HG03175 (cell line): ENCODE measurements around the gene GYS1.
"Not testable (repeated sequence)": the region's sequence is repeated elsewhere in the genome, so short reads cannot be mapped to it uniquely, and the experiment has no call there.

ENCODE experiments used
- ATAC-seq: cut with Tn5 transposase; IDR thresholded peaks from one replicate; pipeline ENCODE4 v1.9.1; 2021; ENCODE audit warnings: mild to moderate bottlenecking, moderate library complexity; ENCODE audit not compliant: unreplicated experiment

GYS1 gene

GRCh38 chr19:49018388-49019241 is 25.5 kb upstream of the GYS1 start:
- not testable (repeated sequence) for ATAC-seq

DNA sequence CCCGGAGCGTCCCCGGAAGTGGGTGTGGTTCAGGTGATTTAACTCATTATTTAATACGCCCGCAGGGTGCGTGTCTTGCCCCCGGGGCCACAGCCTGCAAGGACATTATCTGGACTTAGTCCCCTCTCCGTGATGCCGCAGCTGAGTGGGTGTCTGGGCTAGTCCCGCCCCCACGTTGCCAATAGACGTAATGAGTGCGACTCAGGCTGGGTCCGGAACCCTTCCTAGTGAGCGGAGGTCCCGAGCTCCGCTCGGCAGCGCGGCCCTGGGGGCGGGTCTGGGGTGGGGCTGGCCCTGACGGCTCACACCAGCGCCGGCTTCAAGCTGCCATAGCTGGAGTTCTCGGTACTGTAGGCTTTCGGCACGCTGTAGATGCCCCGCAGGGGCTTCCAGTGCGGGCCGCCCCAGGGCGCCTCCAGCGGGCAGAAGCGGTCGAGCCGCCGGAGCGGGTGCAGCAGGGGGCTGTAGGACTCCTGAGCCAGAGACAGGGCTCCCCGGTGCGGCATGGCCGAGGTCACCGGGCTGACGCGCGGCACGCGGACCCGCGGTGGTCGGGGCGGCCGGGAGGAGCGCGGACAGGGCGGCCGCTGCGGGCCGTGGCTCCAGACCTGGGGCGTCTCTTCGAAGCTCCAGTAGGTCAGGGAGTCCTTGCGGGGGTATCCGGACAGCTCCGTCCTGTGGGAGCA is 24.7 kb upstream of the GYS1 start:
- no peak for ATAC-seq

- ATAC-seq, result no peak
Observed at GRCh38 chr19:49017041-49017665, 24.0 kb upstream of the GYS1 start, which contains the start of gene LHB. TSS of gene LHB (minus strand) at chr19:49017091. CDS start at chr19:49017081, 10 bp downstream.

- ATAC-seq, result no peak
Observed at GRCh38 chr19:49016067-49016839, 23.1 kb upstream of the GYS1 start.

DNA sequence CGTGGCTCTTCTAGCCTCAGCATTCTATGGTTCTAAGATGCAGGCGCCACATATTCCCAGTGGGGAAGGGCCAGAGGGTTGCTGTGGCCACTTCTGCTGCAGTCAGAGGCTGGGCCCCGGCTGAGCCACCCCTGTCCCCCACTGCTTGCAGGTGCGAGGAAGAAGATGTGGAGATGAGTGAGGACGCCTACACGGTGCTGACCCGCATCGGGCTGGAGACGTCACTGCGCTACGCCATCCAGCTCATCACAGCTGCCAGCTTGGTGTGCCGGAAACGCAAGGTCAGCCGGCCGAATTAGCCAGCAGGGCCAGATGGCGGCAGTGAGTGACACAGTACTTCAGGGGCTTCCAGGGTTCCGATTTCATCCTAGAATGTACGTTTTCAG is 21.8 kb upstream of the GYS1 start:
- ATAC-seq, result no peak

DNA sequence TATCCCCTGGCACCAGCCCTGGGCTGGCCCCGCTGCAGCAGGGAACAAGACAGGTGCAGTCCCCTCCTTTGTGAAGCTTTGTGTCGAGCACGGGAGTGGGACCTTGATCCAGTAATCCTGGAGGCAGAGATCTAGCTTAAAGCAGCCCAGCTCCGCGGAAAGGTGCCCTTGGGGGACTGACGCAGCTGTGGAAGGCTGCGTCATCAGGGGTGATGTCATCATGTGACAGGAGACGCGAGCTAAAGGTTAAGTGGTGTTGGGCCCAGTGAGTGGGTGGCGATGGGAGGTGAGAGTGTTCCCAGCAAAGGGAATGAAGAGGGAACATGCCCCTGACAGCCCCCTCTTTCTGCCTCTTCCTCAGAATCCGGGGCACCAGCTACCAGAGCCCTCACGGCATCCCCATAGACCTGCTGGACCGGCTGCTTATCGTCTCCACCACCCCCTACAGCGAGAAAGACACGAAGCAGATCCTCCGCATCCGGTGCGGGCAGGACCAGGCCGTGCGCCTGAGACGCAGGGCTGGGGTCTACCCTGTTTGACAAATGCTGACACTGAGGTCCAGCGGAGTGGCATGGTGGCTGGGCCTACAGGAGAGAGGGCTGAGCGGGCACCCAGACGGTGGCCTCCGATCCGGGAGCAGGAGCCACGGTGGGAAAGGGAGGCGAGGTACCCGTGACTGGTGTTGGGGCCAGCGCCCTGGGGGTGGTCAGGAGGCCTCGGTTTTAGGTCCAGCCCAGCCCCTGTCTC is 21.2 kb upstream of the GYS1 start:
- ATAC-seq, result no peak

DNA sequence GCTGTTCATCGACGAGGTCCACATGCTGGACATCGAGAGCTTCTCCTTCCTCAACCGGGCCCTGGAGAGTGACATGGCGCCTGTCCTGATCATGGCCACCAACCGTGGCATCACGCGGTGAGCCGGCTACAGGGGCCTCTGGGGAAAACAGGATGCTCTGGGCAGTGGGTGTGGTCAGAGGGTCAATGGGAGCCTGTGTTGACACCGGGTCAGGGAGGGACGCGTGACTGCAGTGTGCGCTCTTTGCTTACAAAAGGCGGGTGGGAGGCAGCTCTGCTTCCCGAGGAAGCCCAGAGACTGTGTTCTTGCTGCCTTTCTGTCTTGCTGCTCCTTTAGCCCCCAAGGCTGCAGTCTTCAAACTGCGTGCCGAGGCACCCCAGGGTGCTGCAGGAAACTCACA is 18.1 kb upstream of the GYS1 start:
- no peak for ATAC-seq

DNA sequence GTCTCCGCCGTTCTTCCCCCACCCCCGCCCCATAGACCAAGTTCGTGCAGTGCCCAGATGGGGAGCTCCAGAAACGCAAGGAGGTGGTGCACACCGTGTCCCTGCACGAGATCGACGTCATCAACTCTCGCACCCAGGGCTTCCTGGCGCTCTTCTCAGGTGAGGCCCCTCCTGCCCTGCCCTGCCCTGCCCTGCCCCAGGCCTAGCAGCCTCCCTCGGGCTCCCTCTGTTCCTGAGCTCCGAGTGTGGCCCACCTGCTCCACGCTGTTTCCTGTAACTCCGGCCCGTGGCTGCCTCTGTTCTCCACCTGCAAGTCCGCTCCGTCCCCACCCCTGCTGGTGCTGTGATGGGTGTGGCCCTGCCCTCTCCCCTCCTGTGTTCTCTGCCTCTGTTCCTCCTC is 17.3 kb upstream of the GYS1 start:
- no peak for ATAC-seq

DNA sequence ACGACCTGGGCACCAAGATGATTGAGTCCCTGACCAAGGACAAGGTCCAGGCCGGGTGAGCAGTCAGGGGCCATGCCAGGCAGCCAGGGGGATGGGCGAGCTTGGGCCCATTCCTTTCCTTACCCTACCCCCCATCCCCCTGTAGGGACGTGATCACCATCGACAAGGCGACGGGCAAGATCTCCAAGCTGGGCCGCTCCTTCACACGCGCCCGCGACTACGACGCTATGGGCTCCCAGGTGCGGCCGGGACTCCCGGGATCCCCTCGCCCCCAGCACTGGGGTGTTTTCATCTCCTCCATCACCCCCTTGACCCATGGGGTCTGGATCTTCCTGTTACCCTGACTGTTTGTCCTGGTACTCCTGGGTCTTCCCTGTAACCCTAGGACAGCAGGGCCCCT is 16.7 kb upstream of the GYS1 start:
- ATAC-seq, result no peak

DNA sequence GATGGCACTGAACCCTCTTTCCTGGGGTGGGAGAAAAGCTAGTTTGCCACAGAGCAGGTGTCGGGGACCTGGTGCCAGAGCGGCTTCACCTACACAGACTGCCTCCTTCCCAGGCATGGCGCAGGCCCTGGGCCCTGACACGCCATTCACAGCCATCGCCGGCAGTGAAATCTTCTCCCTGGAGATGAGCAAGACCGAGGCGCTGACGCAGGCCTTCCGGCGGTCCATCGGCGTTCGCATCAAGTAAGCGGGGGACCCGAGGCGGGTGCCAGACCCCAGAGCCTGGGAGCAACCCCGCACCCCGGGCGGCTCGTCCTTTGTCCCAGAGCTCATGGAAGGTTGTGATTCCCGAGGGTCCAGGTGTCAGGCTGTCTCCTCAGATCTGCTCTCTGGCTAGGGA is 13.8 kb upstream of the GYS1 start:
- no peak for ATAC-seq

DNA sequence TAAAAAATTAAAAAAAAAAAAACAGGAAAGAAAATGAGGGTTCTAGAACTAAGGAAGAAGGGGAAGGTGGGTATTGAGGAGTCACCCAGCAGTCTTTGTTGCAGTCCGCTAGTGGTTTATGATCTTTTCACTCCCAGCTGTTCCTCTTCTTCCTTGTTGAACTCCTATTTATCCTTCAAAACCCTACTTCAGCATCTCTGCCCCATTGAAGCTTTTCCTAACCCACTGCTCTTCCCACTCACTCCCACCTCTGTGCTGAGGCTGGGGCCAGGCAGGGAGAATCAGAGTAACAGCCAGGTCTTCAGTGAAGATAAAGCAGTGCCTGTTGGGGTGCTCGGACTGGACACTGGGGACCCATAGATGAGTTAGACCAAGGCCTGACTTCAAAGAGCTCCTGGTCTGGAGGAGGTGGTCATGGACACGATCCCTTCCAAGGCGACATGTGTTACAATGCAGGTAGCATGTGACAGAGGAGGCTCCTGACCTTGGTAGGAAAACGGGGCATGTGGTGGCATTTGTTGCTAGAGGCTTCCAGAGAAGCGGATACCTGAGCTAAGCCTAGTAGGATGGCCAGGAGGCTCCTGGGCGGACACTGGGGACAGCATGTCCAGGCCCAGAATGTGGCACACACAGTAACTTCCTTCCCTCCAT is 12.0 kb upstream of the GYS1 start:
- ATAC-seq, result no peak

GRCh38 chr19:49004133-49004532 is 11.0 kb upstream of the GYS1 start:
- no peak for ATAC-seq

GRCh38 chr19:48999481-49000325 is 6.6 kb upstream of the GYS1 start:
- no peak for ATAC-seq

- no peak for ATAC-seq
Observed at GRCh38 chr19:48997972-48998371, 4.9 kb upstream of the GYS1 start.

GRCh38 chr19:48994035-48994386 is 902 bp upstream of the GYS1 start:
- no peak for ATAC-seq

DNA sequence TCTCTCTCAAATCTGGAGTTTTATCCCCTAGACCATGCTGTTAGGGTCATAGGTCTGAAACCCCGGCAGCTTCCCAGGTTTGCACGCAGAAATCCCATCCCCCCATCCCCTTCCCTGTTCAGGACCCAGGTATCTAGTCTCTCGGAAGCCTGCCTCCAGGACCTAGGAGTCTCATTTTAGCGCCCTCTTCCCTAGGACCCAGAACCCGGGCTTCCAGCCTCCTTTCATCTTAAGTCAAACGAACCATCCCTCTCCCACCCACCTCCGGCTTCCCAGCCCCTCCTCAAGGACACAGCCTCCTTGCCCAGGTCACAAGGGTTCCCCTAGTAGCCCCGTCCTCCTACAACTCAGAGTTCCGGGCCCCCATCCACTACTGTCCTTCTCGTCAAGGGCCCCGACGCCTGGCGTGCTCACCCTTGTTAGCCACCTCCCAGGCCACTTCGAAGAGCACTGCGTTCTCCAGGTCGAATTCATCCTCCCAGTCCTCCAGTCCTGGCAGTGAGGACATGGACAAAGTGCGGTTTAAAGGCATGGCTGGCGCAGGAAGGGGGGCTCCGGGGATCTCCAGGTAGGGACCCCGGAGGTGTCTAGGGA is 431 bp downstream of the GYS1 start:
- no peak for ATAC-seq

DNA sequence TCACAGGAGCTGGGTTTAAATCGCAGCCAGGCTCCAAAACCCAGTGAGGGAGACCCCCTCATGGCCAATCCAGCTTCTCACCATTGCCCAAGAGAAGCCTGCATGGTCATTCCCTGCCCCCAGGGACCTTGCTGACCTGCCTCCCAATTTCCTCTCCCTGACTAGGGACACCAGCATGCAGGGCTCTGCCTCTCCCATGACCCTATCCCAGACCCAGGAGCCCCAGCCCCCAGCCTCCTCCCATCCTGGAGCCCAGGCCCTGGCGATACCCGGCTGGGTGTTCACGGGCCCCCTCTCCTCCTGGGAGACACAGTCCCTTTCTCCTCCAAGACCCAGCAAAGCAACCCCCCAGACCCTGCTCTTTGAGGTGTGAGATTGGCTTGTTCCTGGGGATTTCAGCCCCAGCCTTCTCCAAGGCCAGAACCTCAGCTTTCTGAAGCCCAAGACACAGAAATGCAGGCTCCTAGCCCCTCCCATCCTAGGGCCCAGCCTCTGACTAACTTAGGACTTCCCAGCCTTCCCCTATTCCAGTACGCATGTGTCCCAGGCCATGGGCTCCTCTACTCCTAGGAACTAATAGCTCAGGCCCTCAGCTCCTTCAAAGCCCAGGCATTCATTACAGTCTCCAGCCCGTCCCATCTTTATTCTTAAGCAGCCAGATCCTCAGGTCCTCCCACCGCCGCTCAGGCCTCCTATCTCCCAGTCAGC is 1.1 kb downstream of the GYS1 start:
- ATAC-seq, result no peak

DNA sequence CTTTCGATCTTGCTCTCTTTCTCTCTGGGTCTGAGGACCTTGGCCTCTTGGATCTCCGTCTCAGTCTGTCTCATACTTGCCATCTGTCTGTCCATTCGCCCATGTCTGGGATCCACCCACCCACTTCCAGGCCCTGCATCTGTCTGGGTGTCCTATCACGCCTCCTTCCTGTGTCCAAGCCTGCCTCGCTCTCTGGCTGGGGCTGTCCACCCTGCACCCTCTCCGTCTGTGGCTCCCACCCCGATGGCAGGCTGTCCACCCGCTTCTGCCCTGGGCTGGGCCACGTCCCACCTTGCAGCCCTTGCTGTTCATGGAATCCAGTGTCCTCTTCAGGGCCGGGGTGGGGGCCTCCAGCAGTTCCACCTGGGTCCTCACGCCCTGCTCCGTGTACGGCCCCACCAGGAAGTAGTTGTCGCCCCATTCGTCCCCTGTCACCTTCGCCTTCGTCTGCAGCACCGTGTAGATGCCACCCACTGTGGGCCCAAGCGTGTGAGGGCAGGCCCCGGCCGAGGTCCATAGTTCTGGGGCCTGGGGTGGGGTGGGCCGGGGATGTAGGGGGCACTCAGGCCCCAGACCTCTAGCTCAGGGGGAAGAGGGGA is 2.0 kb downstream of the GYS1 start:
- no peak for ATAC-seq
